ENCODE data around the gene FGF3.

The FGF3 gene

GRCh38 chr11:69862797-69863543 lies 43.8 kb upstream of the FGF3 start:
- Histone ChIP-seq H3K9me3 (ENCODE audit: control insufficient read depth, low read length) (no peaks in the 10 kb centered on the region), H3K27me3 (ENCODE audit: control insufficient read depth, insufficient read depth, low read length) (no peaks in the 10 kb centered on the region), H3K9ac (no peak overlapping the region), H3K36me3 (ENCODE audit: control insufficient read depth, insufficient read depth, low read length) (no peaks in the 10 kb centered on the region), H3K79me2 (no peaks in the 10 kb centered on the region), H2AFZ (no peak overlapping the region), H3K4me3 (ENCODE audit: low read depth, low read length) (no peak overlapping the region), H3K27ac (no peak overlapping the region), H3K4me1 (no peaks in the 10 kb centered on the region), H3K4me2 (ENCODE audit: low read length) (no peak overlapping the region)
- no peak for TF ChIP-seq CTCF (IDR thresholded peaks at IDR 0.05)

DNA sequence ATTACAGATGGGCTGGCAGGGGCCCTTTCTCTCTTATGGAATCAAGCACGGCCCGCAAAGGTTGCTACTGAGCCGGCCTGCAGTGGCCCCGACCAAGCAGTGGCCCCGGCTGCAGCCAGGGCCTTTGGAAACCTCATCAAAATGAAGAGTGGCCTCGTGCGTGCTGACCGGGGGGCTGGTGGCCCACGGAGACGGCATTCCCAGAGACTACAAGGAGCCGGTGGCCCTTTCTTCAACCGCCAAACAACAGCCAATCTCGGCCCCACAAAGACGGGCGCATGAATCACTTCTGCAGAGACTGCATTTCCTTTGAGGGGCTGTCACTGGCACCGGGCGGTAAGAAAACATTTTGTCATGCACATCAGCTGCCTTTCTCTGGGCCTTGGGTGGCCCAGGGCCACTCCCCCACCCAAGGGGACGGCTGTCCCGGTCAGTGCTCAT lies 43.1 kb upstream of the FGF3 start:
- H3K4me1 ChIP-seq, result no peaks in the 10 kb centered on the region
- H3K79me2 ChIP-seq, result no peaks in the 10 kb centered on the region
- no peak for TF ChIP-seq CTCF (IDR thresholded peaks at IDR 0.05)
- H3K4me2 ChIP-seq (ENCODE audit: low read length), result no peak overlapping the region
- H3K4me3 ChIP-seq (ENCODE audit: low read depth, low read length), result no peak overlapping the region
- H3K27me3 ChIP-seq (ENCODE audit: control insufficient read depth, insufficient read depth, low read length), result no peaks in the 10 kb centered on the region
- H3K27ac ChIP-seq, result no peak overlapping the region
- H3K9me3 ChIP-seq (ENCODE audit: control insufficient read depth, low read length), result no peaks in the 10 kb centered on the region
- H3K36me3 ChIP-seq (ENCODE audit: control insufficient read depth, insufficient read depth, low read length), result no peaks in the 10 kb centered on the region
- H2AFZ ChIP-seq, result no peak overlapping the region
- H3K9ac ChIP-seq, result no peak overlapping the region

GRCh38 chr11:69861901-69862300 lies 42.7 kb upstream of the FGF3 start:
- Histone ChIP-seq H3K9me3 (ENCODE audit: control insufficient read depth, low read length) (no peaks in the 10 kb centered on the region), H3K4me2 (ENCODE audit: low read length) (no peak overlapping the region), H3K4me3 (ENCODE audit: low read depth, low read length) (no peak overlapping the region), H3K36me3 (ENCODE audit: control insufficient read depth, insufficient read depth, low read length) (no peaks in the 10 kb centered on the region), H3K27ac (no peak overlapping the region), H3K27me3 (ENCODE audit: control insufficient read depth, insufficient read depth, low read length) (no peaks in the 10 kb centered on the region), H3K4me1 (no peaks in the 10 kb centered on the region), H3K9ac (no peak overlapping the region), H3K79me2 (no peaks in the 10 kb centered on the region), H2AFZ (no peak overlapping the region)
- no peak for TF ChIP-seq CTCF (IDR thresholded peaks at IDR 0.05)

DNA sequence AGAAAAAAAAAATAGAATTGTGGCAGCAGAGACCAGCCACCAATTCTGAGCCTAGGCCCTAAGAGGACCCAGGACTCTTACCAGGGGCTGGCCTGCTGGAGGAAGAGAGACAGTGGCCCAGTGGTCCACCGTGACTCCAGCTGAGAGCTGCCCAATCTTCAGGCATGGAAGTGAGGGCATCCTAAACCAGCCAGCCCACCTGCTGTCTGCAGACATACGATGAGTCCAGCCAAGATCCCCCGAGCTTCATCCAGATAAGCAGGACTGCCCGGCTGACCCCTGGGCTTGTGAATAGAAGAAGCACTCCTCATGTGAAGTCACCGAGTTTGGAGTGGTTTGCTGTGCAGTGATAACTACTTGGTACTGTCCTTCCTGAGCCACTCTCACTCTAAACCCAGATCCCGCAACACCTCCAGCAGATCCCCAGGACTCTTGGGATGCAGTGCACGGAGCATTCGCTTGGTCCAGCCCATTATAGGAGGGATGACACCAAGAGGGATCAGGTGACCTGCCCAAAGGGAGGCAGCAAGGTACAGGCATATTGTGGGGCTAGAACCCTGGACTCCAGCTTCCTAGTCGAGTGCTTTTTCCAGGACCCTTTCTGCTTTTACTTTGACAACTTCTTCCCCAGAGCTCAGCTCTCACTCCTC lies 41.7 kb upstream of the FGF3 start:
- Histone ChIP-seq H3K9me3 (ENCODE audit: control insufficient read depth, low read length) (no peaks in the 10 kb centered on the region), H3K27me3 (ENCODE audit: control insufficient read depth, insufficient read depth, low read length) (no peaks in the 10 kb centered on the region), H3K36me3 (ENCODE audit: control insufficient read depth, insufficient read depth, low read length) (no peaks in the 10 kb centered on the region), H3K27ac (no peak overlapping the region), H3K4me1 (no peaks in the 10 kb centered on the region), H3K4me3 (ENCODE audit: low read depth, low read length) (no peak overlapping the region), H3K9ac (no peak overlapping the region), H3K4me2 (ENCODE audit: low read length) (no peak overlapping the region), H2AFZ (no peak overlapping the region), H3K79me2 (no peaks in the 10 kb centered on the region)
- TF ChIP-seq CTCF (IDR thresholded peaks at IDR 0.05), result no peak

Data from parathyroid adenoma (tissue), 2 donors.